Measurements from ENCODE around the gene C19orf81.

Gene C19orf81

DNA sequence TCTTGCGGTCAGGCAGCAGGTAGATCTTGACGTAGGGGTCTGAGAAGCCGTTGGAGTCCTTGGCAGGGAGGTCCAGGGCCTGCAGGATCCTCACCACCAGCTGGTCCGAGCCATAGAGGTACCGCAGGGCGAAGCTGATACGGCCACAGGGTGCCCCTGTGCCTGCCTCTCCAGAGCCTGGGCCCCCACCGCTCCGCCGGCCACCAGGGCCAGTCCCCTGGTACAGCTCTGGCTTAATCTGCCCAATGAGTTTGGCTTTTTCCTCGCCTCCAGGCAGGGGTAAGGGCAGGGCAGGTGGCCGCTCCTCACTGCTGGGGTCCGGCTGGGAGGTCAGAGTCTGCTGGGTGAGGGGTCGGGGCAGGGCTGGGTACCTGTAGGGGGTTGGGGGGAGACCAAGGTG is 19.4 kb upstream of the C19orf81 start:
- no peak for FAIRE-seq

- FAIRE-seq: no peak
Observed at GRCh38 chr19:50632151-50632835, 17.0 kb upstream of the C19orf81 start.

DNA sequence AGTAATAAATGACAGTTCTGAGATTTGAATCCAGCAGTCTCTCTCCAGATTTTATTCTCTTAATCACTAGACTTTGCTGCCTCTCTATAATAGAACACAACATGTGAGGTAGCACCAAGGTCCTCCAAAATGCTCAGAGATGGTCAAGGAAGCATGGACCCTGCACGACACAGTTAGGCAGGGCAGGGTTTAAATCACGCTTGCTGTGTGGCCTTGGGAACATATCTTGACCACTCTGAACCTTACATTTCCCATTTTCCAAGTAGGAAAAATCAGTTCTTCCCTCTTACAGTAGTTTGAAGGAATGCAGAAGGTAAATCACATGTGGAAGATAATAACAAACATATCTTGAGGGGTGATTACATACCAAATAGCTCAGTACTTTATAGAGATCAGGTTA is 15.9 kb upstream of the C19orf81 start:
- no peak for FAIRE-seq

DNA sequence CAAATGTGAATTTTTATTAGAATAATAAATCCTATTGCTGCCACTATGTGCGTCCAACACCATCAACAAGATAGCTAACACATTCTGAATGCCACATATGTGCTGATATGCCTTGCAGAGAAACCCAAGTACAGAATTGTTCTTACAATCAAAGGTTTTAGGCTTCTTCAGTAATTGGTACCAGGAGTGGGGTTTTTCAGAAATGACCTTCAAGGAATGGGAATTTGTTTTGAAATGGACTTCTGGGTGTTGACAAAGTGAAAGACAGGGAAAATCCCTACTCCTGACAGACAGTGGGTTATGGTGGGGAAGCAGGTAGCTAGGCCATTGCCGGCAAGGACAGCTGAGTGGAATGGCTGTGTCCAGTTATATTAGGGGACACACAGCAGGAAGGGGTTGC is 15.3 kb upstream of the C19orf81 start:
- FAIRE-seq: no peak

GRCh38 chr19:50636317-50637085 is 12.7 kb upstream of the C19orf81 start:
- FAIRE-seq: no peak

- FAIRE-seq: no peak
Observed at GRCh38 chr19:50638600-50638999, 10.6 kb upstream of the C19orf81 start.

- no peak for FAIRE-seq
Observed at GRCh38 chr19:50639121-50640112, 9.8 kb upstream of the C19orf81 start, which contains the start of gene SYT3. Gene SYT3 (minus strand): TSS chr19:50639881. CDS start chr19:50637411, 2,470 bp downstream.

DNA sequence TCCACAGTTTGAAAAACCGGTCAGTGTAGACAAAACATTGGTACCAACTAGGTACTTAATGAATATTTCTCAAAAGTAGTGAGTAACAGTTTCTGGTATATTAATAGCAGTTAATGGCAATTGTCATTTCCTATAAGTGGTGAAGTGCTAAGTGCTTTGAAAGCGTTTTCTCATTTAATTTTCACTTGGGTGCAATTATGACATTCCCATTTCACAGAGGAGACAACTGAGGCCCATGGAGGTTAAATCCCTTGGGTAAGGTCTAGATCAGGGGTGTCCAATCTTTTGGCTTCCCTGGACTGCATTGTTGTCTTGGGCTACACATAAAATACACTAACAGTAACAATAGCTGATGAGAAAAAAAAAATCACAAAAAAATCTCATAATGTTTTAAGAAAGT is 8.9 kb upstream of the C19orf81 start:
- no peak for FAIRE-seq

DNA sequence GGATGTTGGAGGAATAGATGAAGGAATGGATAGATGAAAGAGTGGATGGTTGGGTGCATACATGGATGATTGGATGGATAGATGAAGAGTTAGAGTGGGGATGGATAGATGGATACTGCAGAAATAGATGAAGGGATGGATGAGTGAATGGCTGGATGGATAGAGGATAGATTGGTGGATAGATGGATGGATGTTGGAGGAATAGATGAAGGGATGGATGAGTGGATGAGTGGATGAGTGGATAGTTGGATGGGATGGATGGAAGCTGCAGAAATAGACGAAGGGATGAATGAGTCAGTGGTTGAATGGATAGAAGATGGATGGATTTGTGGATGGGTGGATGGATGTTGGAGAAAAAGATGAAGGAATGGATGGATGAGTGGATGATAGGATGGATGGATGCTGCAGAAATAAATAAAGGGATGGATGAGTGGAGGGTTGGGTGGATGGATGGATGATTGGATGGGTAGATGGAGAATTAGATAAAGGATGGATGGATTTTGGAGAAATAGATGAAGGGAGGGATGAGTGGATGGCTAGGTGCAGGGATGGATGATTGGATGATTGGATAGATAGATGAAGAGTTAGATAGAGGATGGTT is 4.8 kb upstream of the C19orf81 start:
- no peak for FAIRE-seq

GRCh38 chr19:50645107-50645506 is 4.1 kb upstream of the C19orf81 start:
- no peak for FAIRE-seq

DNA sequence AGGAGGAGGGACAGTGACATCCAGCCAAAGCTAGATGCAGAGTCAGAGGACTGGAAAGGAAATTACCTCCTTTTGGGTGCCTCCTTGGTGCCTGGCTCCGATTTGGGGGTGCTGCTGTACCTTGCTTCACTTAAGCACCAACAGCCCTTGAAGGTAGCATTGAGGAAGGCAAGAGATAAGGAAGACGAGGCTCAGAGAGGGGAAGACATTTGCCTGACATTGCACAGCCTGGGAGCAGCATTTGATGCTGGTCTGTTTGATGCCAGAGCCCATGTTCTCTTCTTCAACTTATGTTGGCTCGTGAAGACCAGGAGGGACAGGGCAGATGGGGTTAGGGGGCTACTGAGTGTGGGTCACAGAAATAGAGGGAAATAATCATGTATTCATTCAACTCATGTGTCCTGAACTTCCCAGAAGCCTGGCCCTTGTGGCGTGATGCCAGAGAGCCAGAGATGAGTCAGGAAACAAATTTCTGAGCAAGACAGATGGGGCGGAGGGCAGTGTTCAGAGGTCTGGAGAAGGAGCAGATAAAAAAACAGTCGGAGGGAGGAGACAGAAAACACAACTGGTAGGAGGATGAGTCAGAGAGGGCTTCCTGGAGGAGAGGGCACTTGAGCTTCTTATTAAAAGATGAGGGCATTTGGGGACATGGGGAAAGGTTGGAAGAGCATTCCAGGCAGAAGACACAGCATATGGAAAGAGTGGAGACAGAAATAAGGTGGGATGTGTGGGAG is 3.0 kb upstream of the C19orf81 start:
- FAIRE-seq: no peak

DNA sequence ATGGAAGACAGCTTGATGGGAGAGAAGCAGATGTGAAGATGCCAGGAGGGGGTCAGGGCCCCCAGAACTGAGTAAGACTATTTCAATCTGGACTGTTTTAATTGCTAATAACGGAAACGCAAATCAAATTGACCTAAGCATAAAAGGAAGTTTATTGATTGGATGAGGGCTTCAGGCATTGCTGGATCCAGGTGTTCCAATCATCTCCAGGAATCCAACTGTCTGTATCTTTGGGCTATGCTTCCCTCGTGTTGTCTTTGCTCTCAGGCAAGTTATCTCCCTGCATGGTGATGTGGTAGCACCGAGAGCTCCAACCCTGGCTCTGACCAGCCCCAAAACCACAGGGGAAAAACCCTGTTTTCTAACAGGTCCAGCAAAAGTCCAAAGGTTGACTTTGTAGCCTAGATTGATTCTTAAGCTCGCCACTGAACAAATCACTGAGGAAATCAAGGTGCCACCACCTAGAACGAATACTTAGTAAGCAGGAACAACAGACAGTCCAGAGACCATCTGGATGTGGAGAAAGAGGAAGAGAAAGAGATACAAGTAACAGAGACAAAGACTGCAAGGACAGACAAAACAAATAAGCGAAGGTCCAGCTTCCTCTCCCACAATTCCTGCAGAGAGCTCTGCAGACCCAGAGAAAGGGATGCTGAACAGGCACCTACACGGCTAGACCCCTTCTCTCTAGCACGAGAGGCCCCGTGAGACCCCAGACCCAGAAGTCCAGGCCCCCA is 1.2 kb upstream of the C19orf81 start:
- FAIRE-seq: no peak

GRCh38 chr19:50648659-50649058 is 586 bp upstream of the C19orf81 start:
- no peak for FAIRE-seq

GRCh38 chr19:50651174-50651573 is 1.9 kb downstream of the C19orf81 start:
- FAIRE-seq: no peak

GRCh38 chr19:50652722-50653121 is 3.5 kb downstream of the C19orf81 start:
- no peak for FAIRE-seq

DNA sequence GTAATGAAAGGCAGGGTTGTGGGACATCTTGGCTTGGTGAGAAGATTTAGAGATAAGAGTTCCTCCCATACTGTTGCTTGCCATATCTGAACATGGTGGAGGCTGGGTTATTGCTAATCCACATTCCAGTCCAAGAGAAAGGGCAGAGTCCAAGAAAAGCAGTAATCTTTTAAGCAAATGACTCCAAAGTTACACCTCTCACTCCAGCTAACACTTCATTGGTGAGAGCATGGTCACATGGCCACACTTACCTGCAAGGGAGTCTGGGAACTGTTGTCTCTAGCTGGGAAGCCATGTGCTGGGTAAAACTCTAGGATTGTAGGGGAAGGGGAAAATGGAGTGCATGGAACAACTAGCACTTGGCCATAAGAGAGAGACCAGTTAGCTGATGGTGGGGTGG is 5.6 kb downstream of the C19orf81 start:
- no peak for FAIRE-seq

GRCh38 chr19:50657222-50657669 is 8.0 kb downstream of the C19orf81 start:
- FAIRE-seq: no peak

DNA sequence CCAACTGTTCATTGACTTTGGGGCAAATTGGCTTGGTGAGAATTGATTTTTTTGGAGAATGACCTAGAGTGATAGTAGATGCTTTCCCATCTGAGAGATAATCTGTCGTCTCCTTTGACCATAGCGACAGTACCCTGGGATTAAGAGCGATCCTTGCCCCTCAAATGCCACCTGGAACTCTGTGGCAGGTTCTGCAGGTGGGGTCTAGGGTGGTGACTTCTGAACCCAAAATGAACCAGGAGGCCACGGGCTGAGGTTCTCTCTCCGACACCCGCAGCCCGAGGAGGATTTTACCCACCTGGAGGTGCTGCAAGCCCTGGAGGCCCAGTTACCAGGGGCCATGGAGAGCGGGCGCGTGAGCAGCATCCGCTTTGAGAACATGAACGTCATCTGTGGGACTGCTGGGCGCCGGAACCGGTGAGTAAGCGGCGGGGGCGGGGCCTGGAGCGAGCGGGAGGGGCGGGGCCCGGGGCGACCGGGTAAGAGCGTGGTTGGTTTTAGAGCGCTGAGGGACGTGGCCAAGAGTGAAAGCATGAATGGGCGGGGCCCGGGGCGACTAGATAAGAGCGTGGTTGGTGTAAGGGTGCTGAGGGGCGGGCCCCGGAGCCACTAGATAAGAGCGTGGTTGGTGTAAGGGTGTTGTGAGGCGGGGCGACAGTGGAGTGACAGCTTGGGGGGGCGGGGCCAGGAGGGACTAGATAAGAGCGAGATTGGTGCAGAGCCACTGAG is 8.6 kb downstream of the C19orf81 start:
- peak; percentile 39 for FAIRE-seq

DNA sequence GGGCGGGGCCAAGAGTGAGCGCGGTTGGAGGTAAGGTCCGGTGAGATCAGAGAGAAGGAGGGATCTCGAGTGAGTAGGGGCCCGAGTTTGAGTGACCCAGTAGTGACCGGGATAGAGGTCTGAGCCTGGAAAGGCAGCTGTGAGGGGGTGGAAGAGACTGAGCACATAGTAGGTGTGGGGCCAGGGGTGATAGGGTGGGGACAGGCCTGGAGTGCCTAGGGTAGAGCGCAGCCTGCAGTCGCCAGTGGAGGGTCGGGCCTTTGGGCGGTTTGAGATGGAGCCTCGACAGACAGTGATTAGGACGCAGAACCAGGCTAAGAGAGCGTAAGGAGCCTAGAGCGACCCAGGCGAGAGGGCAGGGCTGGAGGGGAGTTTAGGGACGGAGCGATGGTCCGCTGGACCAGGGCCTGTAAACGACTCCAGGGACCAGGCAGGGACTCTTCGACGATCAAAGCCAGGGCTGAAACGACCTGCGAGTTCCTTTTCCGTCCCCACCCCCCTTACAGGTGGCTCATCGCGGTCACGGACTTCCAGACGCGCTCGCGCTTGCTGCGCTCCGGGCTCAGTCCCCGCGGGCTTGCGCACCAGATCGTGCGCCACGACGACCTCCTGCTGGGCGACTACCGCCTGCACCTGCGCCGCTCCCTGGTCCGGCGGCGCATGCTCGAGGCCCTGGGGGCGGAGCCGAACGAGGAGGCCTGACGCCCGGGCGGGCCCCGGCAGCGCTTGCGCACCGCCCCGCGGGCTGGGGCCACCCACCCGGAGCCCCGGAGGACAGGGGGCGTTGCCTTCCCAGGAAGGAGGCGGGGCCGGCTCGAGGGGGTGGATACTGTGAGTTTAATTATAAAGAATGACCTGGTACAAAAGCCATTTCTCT is 9.4 kb downstream of the C19orf81 start:
- no peak for FAIRE-seq

Measured in endometrium (tissue), 2 donors.